HL-60 (cell line): Measurements from ENCODE around the gene ZNF446.
"Not testable (repeated sequence)": the region's sequence is repeated elsewhere in the genome, so short reads cannot be mapped to it uniquely, and the experiment has no call there.

ENCODE experiments used
- DNase-seq, 2 experiments: peaks; one replicate each; pipeline ENCODE4 v3.0.0-alpha.2; 2010 to 2020; ENCODE audit warnings: low read depth in 1 of 2, low spot score in 1 of 2
- H3K27ac ChIP-seq: fragments of 250-450 bp; sonication (Bioruptor Pico); replicated peaks from 2 replicates; pipeline ENCODE4 v1.5.1; 2020; ENCODE audit warnings: mild to moderate bottlenecking, moderate library complexity
- H3K27me3 ChIP-seq: fragments of 250-450 bp; sonication (Bioruptor Pico); 2 replicates; pipeline ENCODE4 v1.5.1; 2021; ENCODE audit warnings: mild to moderate bottlenecking, moderate library complexity; ENCODE audit not compliant: insufficient read depth, poor library complexity, severe bottlenecking
- H3K4me3 ChIP-seq: replicated peaks from 2 replicates; pipeline ENCODE4 v1.5.1; 2011; ENCODE audit warnings: mild to moderate bottlenecking, control low read depth, low read length; ENCODE audit not compliant: insufficient read depth
- CTCF ChIP-seq: IDR thresholded peaks from one replicate; pipeline ENCODE4 v1.5.1; 2011; ENCODE audit warnings: low read length, control low read depth, inconsistent platforms; ENCODE audit not compliant: insufficient read depth
- GABPA ChIP-seq: IDR thresholded peaks from 2 replicates; pipeline ENCODE4 v1.6.1; 2012; ENCODE audit warnings: low read depth
- POLR2AphosphoS5 ChIP-seq: IDR thresholded peaks from 2 replicates; pipeline ENCODE4 v1.6.1; 2012; ENCODE audit warnings: low read depth
- REST ChIP-seq: IDR thresholded peaks from 2 replicates; pipeline ENCODE4 v1.6.1; 2012; ENCODE audit warnings: low read depth; ENCODE audit not compliant: insufficient replicate concordance
- SPI1 ChIP-seq: IDR thresholded peaks from 2 replicates; pipeline ENCODE4 v1.6.1; 2012; ENCODE audit warnings: low read depth, mild to moderate bottlenecking, borderline replicate concordance

ZNF446 gene

GRCh38 chr19:58439576-58440554 is 36.3 kb upstream of the ZNF446 start, which contains the start of gene ZNF132:
ZNF132 (minus strand) TSS chr19:58440153; CDS start chr19:58439821, 332 bp downstream.
- H3K4me3 ChIP-seq, result peak within 1 kb of the TSS; percentile 60
- TF ChIP-seq CTCF, result no peak
- TF ChIP-seq GABPA, result peak; percentile 74
- H3K27ac ChIP-seq, result peak within 1 kb of the TSS; percentile 82
- H3K27me3 ChIP-seq, result no peaks in the 10 kb centered on the region
- DNase-seq, result peak; percentile 98 to 99

- Histone ChIP-seq H3K27ac (peak overlapping the region; percentile 82), H3K4me3 (peak overlapping the region; percentile 60), H3K27me3 (no peaks in the 10 kb centered on the region)
- TF ChIP-seq REST (no peak), SPI1 (no peak), GABPA (no peak), POLR2AphosphoS5 (no peak), CTCF (no peak)
- no peak for DNase-seq
Observed at GRCh38 chr19:58440556-58440955, 35.6 kb upstream of the ZNF446 start.

- not testable (repeated sequence) for H3K27me3 ChIP-seq, H3K4me3 ChIP-seq, DNase-seq, H3K27ac ChIP-seq
Observed at GRCh38 chr19:58442986-58443385, 33.2 kb upstream of the ZNF446 start.

GRCh38 chr19:58448860-58449259 is 27.3 kb upstream of the ZNF446 start:
- H3K27ac ChIP-seq, H3K27me3 ChIP-seq, H3K4me3 ChIP-seq, DNase-seq: not testable (repeated sequence)

GRCh38 chr19:58449980-58450379 is 26.2 kb upstream of the ZNF446 start:
- H3K4me3 ChIP-seq, DNase-seq, H3K27ac ChIP-seq, H3K27me3 ChIP-seq: not testable (repeated sequence)

- Histone ChIP-seq H3K27ac (peak overlapping the region; percentile 72), H3K4me3 (peak overlapping the region; percentile 95), H3K27me3 (no peaks in the 10 kb centered on the region)
- DNase-seq, result no peak
- no peak for TF ChIP-seq SPI1
- no peak for TF ChIP-seq POLR2AphosphoS5
- no peak for TF ChIP-seq CTCF
- no peak for TF ChIP-seq GABPA
- TF ChIP-seq REST, result no peak
Observed at GRCh38 chr19:58450856-58451357, 25.2 kb upstream of the ZNF446 start.
